Activated T-cell treated with anti-CD3 and anti-CD28 coated beads, Interleukin-2, amount 50 U/mL, for 24 hours (primary cell): ENCODE measurements around the gene CYP27B1.

Source experiments
- DNase-seq: peaks from one replicate; pipeline ENCODE4 v3.0.0-alpha.2; 2020
- H3K27ac Mint-ChIP-seq: 2 replicates; pipeline ENCODE4 v1.8.0; 2020; ENCODE audit warnings: mild to moderate bottlenecking, mixed read lengths
- H3K27me3 Mint-ChIP-seq: 2 replicates; pipeline ENCODE4 v1.8.0; 2020; ENCODE audit warnings: mixed read lengths
- H3K36me3 Mint-ChIP-seq: 2 replicates; pipeline ENCODE4 v1.8.0; 2020; ENCODE audit warnings: low read depth, mixed read lengths
- H3K4me1 Mint-ChIP-seq: 2 replicates; pipeline ENCODE4 v1.8.0; 2020; ENCODE audit warnings: low read depth, mixed read lengths
- H3K4me3 Mint-ChIP-seq: 2 replicates; pipeline ENCODE4 v1.8.0; 2020; ENCODE audit warnings: mild to moderate bottlenecking, moderate library complexity, mixed read lengths
- H3K9me3 Mint-ChIP-seq: 2 replicates; pipeline ENCODE4 v1.8.0; 2020; ENCODE audit warnings: mixed read lengths

CYP27B1 gene

DNA sequence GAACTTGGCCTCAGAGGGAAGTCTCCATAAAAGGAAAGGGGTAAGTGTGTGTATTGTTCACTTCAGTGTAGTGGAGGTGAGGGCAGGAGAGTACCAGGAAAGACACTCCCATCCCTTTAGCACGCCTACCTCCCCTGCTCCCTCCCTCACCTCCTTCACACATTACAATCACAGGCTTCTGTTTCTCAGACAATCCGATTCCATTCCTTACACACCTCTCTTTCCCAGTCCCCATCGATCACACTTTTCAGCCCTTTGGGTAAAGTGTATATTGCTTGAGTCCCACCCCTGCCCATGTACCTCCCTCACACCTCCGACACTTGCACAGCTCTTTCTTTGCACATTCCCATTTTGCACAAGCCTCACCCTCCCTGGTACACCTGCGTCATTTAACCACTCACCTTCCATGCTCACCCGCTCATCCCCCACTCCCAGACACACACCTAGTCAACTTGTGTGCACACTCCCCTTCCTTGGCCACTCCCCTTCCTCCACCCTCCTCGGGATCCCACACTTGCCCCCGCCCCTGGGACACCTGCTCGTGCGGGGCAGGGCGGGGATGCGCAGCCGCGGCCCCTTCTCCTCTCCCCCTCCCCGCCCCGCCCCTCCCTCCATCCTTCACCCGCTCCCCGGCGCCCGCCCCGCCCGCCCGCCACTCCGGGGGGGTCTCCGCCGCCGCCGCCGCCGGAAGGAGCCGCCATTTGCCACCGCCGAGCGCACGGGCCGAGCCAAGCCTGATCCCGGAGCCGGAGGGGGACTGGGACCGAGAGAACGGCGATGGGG lies 12.3 kb downstream of the CYP27B1 start, which contains the start of gene MARCHF9:
TSS of gene MARCHF9 (plus strand) at position 693 of the 783 bp plus-strand sequence. CDS start 426 bp downstream, outside the sequence.
- DNase-seq: peak; percentile 87
- Mint-ChIP-seq H3K4me1 (peaks cover 59% of the 10 kb centered on the region), H3K9me3 (no peaks in the 10 kb centered on the region), H3K27me3 (no peaks in the 10 kb centered on the region), H3K36me3 (peaks cover 50% of the 10 kb centered on the region), H3K27ac (peak within 1 kb of the TSS; percentile 91), H3K4me3 (peak within 1 kb of the TSS; percentile 84)

DNA sequence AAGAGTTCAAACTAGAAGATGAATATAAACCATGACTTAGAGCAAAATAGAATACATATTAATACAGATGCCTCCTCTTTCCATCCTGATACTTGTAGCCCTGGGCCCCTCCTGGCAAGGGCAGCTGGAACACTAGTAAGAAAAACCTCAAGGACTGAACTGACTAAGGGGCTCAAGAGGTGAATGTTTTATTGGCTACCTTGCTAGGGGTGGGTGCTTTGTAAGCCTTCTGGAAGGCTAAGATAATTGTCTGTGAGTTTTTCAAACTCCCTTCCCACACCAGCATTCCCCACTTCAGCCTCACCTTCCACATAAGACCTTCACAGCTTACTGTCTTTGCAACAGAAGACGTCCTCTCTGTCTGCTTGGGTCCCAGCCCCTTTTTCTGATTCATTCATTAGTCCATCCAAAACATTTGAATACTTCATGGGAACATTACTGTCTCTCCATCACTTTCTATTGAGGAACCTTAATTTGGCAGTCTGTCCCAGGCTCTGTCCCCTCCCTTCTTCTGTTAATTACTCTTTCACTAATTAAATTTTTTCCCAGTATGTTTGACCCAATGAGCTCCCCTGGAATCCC lies 13.0 kb downstream of the CYP27B1 start:
- Mint-ChIP-seq H3K36me3 (peaks cover 50% of the 10 kb centered on the region), H3K4me1 (peaks cover 58% of the 10 kb centered on the region), H3K9me3 (no peaks in the 10 kb centered on the region), H3K27me3 (no peaks in the 10 kb centered on the region), H3K27ac (peak overlapping the region; percentile 91), H3K4me3 (peak overlapping the region; percentile 81)
- DNase-seq: no peak

DNA sequence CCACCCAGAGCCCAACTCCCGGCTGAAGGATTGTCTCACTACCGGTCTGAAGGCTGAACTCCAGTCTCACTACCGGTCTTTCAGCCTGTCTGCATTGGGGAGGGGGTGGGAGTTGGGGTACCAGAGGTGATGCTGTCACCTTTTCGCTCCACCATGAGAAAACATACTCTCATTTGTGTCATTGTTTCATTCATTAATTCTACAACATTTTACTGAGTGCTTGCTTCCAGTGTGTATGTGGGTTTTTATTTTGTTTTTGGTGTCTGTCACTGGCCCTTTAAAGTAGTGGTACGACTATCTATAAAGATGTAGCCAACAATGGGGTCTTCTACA lies 14.2 kb downstream of the CYP27B1 start:
- DNase-seq: no peak
- Mint-ChIP-seq H3K27me3 (no peaks in the 10 kb centered on the region), H3K36me3 (peaks cover 50% of the 10 kb centered on the region), H3K9me3 (no peaks in the 10 kb centered on the region), H3K4me3 (peak overlapping the region; percentile 95), H3K4me1 (peaks cover 59% of the 10 kb centered on the region), H3K27ac (peak overlapping the region; percentile 97)

DNA sequence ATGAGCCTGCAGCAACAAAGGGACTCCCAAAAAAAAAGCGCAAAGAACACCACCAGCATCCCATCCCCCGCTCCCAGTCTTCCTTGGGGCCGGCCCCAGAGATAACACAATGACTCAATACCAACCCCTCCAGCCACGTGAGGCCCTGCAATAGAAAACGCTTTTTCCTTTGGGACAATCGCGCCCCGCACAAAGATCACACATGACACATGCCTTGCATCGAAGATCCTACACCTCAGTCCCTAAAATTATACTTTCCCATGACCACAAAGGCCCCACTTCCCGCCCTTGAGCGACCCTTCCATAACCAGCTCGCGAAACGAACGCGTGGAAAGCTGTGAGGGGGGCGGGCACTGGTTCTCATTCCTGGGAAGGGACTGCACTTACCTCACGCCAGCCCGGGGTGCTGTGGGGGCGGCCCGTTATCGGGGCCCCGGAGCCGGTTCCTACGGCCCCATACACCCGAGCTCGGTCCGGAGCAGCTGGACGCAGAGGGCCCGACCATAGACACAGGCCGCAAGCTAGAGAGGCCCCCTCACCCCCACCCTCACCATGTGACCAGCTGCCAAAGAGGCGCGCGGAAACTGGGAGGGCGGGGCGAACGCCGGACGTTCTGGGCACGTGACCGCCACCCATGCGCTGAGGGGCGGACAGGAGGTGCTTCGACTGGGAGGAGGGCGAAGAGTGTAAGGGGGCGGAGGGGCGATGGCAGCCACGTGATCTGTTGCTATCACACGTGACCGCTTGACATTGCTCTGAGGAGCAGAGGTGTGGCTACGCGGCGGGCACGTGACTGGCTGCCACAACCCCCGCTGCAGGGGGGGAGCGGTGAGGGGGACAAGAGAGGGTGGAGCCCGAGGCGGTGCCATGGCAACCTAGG lies 14.8 kb downstream of the CYP27B1 start, which contains the start of gene CDK4:
TSS of gene CDK4 (minus strand) at position 523 of the 880 bp plus-strand sequence. CDS start 593 bp downstream, outside the sequence.
- H3K36me3 Mint-ChIP-seq: peaks cover 53% of the 10 kb centered on the region
- peak within 1 kb of the TSS; percentile 95 for H3K4me3 Mint-ChIP-seq
- peak within 1 kb of the TSS; percentile 97 for H3K27ac Mint-ChIP-seq
- peaks cover 58% of the 10 kb centered on the region for H3K4me1 Mint-ChIP-seq
- DNase-seq: peak; percentile 98
- H3K27me3 Mint-ChIP-seq: no peaks in the 10 kb centered on the region
- no peaks in the 10 kb centered on the region for H3K9me3 Mint-ChIP-seq

DNA sequence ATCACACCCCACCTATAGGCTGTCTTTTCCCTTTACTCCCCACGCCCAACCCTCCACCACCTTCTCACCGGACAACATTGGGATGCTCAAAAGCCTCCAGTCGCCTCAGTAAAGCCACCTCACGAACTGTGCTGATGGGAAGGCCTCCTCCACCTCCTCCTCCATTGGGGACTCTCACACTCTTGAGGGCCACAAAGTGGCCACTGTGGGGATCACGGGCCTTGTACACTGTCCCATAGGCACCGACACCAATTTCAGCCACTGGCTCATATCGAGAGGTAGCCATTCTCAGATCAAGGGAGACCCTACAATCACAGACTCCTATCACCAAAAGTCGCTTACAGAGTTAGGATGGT lies 15.5 kb downstream of the CYP27B1 start:
- Mint-ChIP-seq H3K27me3 (no peaks in the 10 kb centered on the region), H3K4me1 (peaks cover 56% of the 10 kb centered on the region), H3K4me3 (peak overlapping the region; percentile 95), H3K9me3 (no peaks in the 10 kb centered on the region), H3K36me3 (peaks cover 55% of the 10 kb centered on the region), H3K27ac (peak overlapping the region; percentile 97)
- DNase-seq: peak; percentile 45

DNA sequence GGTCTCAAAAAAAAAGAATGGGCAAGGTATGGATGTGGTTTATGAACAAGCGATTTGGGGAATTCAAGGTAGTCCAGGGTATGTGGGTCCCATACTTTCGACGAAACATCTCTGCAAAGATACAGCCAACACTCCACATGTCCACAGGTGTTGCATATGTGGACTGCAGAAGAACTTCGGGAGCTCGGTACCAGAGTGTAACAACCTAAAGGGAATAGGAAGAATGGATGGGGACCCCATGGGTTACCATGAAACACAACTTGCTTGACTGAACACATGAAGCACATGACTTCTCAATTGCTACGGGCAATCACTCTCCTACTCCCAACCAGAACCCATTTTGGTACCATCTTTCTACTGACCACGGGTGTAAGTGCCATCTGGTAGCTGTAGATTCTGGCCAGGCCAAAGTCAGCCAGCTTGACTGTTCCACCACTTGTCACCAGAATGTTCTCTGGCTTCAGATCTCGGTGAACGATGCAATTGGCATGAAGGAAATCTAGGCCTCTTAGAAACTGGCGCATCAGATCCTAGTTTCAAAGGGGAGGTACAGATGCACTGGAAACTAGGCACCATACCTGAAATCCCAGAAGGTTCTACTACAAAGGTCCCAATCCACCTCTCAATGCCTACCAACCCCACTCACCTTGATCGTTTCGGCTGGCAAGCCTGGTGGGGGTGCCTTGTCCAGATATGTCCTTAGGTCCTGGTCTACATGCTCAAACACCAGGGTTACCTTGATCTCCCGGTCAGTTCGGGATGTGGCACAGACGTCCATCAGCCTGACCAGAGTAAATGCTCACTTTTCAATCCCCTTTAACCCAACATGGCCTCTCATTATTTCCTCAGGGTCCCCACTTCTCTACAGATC lies 16.1 kb downstream of the CYP27B1 start:
- peaks cover 61% of the 10 kb centered on the region for H3K36me3 Mint-ChIP-seq

DNA sequence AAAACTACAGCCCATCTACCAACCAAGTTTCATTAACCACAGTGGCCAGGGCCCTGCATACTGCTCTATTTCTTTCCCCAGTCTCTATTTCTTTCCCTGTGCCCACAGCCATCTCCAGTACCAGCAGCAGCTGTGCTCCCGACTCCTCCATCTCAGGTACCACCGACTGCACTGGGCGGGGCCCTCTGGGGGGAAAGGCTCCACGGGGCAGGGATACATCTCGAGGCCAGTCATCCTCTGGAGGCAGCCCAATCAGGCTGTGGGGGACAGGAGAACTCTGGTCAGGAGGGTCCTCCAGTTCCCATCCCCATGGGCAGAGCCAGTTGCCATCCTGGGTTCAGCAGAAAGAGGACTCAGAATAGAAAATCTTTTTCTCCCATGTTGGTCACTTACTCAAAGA lies 17.8 kb downstream of the CYP27B1 start:
- Mint-ChIP-seq H3K27ac (peak overlapping the region; percentile 85), H3K4me1 (peaks cover 66% of the 10 kb centered on the region), H3K27me3 (no peaks in the 10 kb centered on the region), H3K9me3 (no peaks in the 10 kb centered on the region), H3K36me3 (peaks cover 72% of the 10 kb centered on the region), H3K4me3 (peak overlapping the region; percentile 14)
- no peak for DNase-seq

More for the DNA sequence above, 16.1 kb downstream of the CYP27B1 start:
- Mint-ChIP-seq H3K4me3 (peak overlapping the region; percentile 95), H3K27ac (peak overlapping the region; percentile 97), H3K4me1 (peaks cover 57% of the 10 kb centered on the region), H3K9me3 (no peaks in the 10 kb centered on the region), H3K27me3 (no peaks in the 10 kb centered on the region)
- DNase-seq: no peak

DNA sequence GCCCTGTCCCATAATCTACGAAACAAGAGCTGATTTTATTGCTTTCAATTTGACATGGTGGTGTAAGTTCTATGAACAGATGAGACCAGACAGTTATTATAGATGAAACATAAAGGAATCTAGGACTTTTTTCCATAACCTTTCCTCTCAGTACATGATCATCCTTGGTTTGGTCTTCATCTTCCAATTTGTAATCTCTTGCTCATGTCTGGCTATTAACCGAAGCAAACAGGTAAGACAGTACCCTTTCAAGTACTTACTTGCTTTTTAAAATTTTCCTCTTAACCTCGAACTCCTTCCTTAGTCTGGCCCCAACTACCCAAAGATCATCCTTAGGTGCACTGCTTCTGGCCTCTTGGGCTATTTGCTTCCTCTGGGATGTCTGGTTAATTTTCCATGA lies 20.9 kb downstream of the CYP27B1 start:
- DNase-seq: no peak
- peak overlapping the region; percentile 93 for H3K4me3 Mint-ChIP-seq
- no peaks in the 10 kb centered on the region for H3K27me3 Mint-ChIP-seq
- H3K36me3 Mint-ChIP-seq: peaks cover 69% of the 10 kb centered on the region
- H3K9me3 Mint-ChIP-seq: no peaks in the 10 kb centered on the region
- peaks cover 66% of the 10 kb centered on the region for H3K4me1 Mint-ChIP-seq
- H3K27ac Mint-ChIP-seq: peak overlapping the region; percentile 96

DNA sequence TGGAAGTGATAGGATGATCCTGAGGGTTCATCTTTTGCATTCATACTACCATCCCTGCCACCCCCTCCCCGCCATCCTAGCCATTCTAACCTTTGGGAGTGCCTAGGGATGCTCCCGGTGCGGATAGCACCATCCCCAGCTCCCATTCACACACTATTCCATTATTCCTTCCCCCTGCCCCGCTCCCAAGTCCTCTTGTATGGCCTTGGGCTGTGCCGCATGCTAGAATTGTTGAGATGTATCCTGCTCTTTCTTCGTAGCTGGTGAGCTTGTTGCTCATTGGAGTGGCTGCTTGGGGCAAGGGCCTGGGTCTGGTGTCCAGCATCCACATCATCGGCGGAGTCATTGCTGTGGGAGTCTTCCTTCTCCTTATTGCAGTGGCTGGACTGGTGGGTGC lies 21.4 kb downstream of the CYP27B1 start:
- H3K36me3 Mint-ChIP-seq: peaks cover 67% of the 10 kb centered on the region

DNA sequence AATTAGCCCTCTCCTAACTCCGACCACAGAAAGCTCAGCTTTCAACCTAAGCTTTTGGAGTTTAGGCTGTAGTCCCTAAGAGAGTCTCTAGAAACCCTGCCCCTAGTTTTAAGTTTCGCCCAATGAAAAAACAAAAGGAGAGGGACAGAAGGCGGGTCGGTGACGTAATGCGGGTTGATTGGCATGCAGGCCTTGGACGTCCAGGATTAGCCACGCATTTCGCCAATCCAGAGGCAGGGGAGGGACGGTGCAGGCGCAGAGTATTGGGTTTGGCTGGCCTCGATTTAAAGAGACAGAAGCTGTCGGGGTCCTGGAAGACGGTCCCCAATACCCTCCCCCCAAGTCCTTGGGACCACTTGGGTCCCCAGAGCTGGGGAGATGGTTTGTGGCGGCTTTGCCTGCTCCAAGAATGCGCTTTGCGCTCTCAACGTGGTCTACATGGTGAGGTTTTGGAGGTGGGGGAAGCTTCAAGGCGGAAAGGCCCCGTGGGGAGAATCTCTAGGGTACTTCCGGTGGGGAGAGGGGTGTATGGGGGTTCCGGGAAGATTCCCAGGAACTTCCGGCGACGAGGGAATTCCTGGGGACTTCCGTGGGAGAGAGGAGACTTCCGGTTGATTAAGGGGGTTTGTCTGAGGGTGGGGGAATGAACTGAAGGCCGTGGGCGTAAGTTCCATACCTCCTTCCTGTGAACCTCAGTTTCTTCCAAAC lies 21.9 kb downstream of the CYP27B1 start, which contains the start of gene TSPAN31:
TSS of gene TSPAN31 (plus strand) at position 263 of the 708 bp plus-strand sequence. CDS start at position 379, 116 bp downstream.
- H3K9me3 Mint-ChIP-seq: no peaks in the 10 kb centered on the region
- DNase-seq: peak; percentile 94
- H3K4me1 Mint-ChIP-seq: peaks cover 65% of the 10 kb centered on the region
- H3K27ac Mint-ChIP-seq: peak within 1 kb of the TSS; percentile 96
- H3K36me3 Mint-ChIP-seq: peaks cover 64% of the 10 kb centered on the region
- H3K4me3 Mint-ChIP-seq: peak within 1 kb of the TSS; percentile 93
- no peaks in the 10 kb centered on the region for H3K27me3 Mint-ChIP-seq

More for the DNA sequence above, 21.4 kb downstream of the CYP27B1 start:
- Mint-ChIP-seq H3K27me3 (no peaks in the 10 kb centered on the region), H3K27ac (peak overlapping the region; percentile 96), H3K4me1 (peaks cover 66% of the 10 kb centered on the region), H3K9me3 (no peaks in the 10 kb centered on the region), H3K4me3 (peak overlapping the region; percentile 93)
- DNase-seq: peak; percentile 47

DNA sequence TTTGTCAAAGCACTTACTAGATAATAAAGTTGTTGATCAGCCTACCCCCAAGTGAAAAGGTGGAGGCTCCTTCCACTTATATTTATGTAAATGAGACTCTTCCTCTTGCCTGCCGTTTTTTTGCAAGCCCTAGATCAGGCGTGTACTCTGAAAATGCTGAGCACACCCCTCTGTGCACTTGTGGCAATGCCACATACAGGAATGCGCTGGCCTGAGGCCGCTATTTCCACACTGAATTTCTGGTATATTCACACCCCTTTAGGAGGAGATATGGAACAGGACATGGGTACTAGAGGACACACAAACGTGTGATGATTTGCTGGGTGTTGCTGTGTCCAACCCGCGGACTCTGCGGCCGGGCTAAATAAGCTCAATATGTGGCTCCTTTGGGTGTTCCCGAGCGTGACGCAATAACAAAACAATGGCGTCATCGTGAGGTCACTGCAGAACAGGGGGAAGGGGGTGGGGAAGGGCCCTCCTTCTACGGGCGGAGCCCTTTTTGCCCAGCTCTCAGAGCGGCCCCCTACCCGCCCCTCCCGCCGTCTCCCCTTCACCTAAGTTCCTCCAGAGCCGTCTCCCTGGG lies 22.6 kb downstream of the CYP27B1 start:
- peaks cover 65% of the 10 kb centered on the region for H3K36me3 Mint-ChIP-seq
- no peaks in the 10 kb centered on the region for H3K9me3 Mint-ChIP-seq
- peaks cover 71% of the 10 kb centered on the region for H3K4me1 Mint-ChIP-seq
- peak overlapping the region; percentile 96 for H3K27ac Mint-ChIP-seq
- H3K27me3 Mint-ChIP-seq: no peaks in the 10 kb centered on the region
- peak; percentile 88 for DNase-seq
- peak overlapping the region; percentile 93 for H3K4me3 Mint-ChIP-seq

DNA sequence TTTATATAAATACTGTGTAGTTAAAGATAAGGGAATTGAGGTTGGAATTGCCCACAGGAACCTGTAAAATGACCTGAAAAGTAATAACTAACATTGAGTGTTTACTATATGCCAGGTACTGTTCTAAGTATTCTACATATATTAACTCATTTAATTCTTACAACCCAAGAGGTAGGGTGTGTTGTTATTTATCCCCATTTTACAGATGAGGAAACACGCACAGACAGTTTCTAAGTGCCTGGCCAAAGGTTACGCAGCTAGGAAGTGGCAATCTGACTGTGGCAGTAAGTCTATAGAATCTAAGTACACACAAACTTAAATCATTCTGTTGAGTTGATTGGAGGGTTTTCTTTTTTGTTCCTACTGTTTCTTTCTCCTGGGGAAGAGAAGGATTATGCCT lies 23.1 kb downstream of the CYP27B1 start:
- no peaks in the 10 kb centered on the region for H3K9me3 Mint-ChIP-seq
- peaks cover 64% of the 10 kb centered on the region for H3K36me3 Mint-ChIP-seq
- peak overlapping the region; percentile 96 for H3K27ac Mint-ChIP-seq
- H3K27me3 Mint-ChIP-seq: no peaks in the 10 kb centered on the region
- DNase-seq: no peak
- peaks cover 71% of the 10 kb centered on the region for H3K4me1 Mint-ChIP-seq
- H3K4me3 Mint-ChIP-seq: peak overlapping the region; percentile 93
